Urothelium cell line (cell line): ENCODE data around the gene AGPAT4.

Source experiments
- DNase-seq: peaks from one replicate; pipeline ENCODE4 v3.0.0; 2011; ENCODE audit warnings: low spot score, mixed read lengths
- FAIRE-seq: peaks from 2 replicates; lab custom pipeline; 2011; peaks lifted over from hg19 to GRCh38; lab: Jason Lieb, UNC

Gene AGPAT4

GRCh38 chr6:161290751-161291150 lies 16.9 kb upstream of the AGPAT4 start:
- FAIRE-seq = no peak
- DNase-seq = no peak

- FAIRE-seq (peak; percentile 23), DNase-seq (no peak)
Measured at GRCh38 chr6:161284653-161285052, 10.8 kb upstream of the AGPAT4 start.

GRCh38 chr6:161281092-161281491 lies 7.2 kb upstream of the AGPAT4 start:
- DNase-seq (no peak), FAIRE-seq (no peak)

- DNase-seq = no peak
- no peak for FAIRE-seq
Measured at GRCh38 chr6:161279677-161280415, 6.0 kb upstream of the AGPAT4 start.

- DNase-seq (no peak), FAIRE-seq (no peak)
Measured at GRCh38 chr6:161276605-161277155, 2.8 kb upstream of the AGPAT4 start.

- no peak for DNase-seq
- no peak for FAIRE-seq
Measured at GRCh38 chr6:161274898-161275297, 1.0 kb upstream of the AGPAT4 start.

GRCh38 chr6:161274488-161274858 lies 612 bp upstream of the AGPAT4 start:
- FAIRE-seq = no peak
- DNase-seq = no peak

GRCh38 chr6:161273274-161273751 lies 548 bp downstream of the AGPAT4 start:
- DNase-seq (no peak), FAIRE-seq (no peak)

- DNase-seq = no peak
- FAIRE-seq = no peak
Measured at GRCh38 chr6:161272635-161273273, 1.1 kb downstream of the AGPAT4 start.

- no peak for FAIRE-seq
- DNase-seq = no peak
Measured at GRCh38 chr6:161271343-161272030, 2.4 kb downstream of the AGPAT4 start.

- DNase-seq (no peak), FAIRE-seq (no peak)
Measured at GRCh38 chr6:161270116-161270515, 3.7 kb downstream of the AGPAT4 start.

GRCh38 chr6:161269310-161269709 lies 4.6 kb downstream of the AGPAT4 start:
- DNase-seq (no peak), FAIRE-seq (no peak)

- DNase-seq = no peak
- FAIRE-seq = no peak
Measured at GRCh38 chr6:161268531-161269210, 5.2 kb downstream of the AGPAT4 start.

GRCh38 chr6:161266513-161267230 lies 7.2 kb downstream of the AGPAT4 start:
- DNase-seq (no peak), FAIRE-seq (no peak)

- FAIRE-seq (no peak), DNase-seq (no peak)
Measured at GRCh38 chr6:161265975-161266374, 7.9 kb downstream of the AGPAT4 start.

- FAIRE-seq (no peak), DNase-seq (no peak)
Measured at GRCh38 chr6:161265554-161265953, 8.3 kb downstream of the AGPAT4 start.

GRCh38 chr6:161264181-161264580 lies 9.7 kb downstream of the AGPAT4 start:
- no peak for FAIRE-seq
- DNase-seq = no peak

GRCh38 chr6:161261816-161262215 lies 12.0 kb downstream of the AGPAT4 start:
- FAIRE-seq (no peak), DNase-seq (no peak)

- FAIRE-seq (no peak), DNase-seq (no peak)
Measured at GRCh38 chr6:161261325-161261724, 12.5 kb downstream of the AGPAT4 start.

GRCh38 chr6:161259302-161259701 lies 14.6 kb downstream of the AGPAT4 start:
- no peak for FAIRE-seq

More at GRCh38 chr6:161259302-161259701, 14.6 kb downstream of the AGPAT4 start:
- no peak for DNase-seq
